Fibroblast of gingiva (primary cell): Measurements from ENCODE around the gene PPP1R14C.
A peak's percentile ranks its signal among the peaks of the same experiment; 100 is the strongest.
"Not testable (repeated sequence)": the region's sequence is repeated elsewhere in the genome, so short reads cannot be mapped to it uniquely, and the experiment has no call there.

Source experiments
- DNase-seq: peaks from one replicate; pipeline ENCODE4 v3.0.0-alpha.2; 2011; ENCODE audit warnings: low read depth

PPP1R14C gene

DNA sequence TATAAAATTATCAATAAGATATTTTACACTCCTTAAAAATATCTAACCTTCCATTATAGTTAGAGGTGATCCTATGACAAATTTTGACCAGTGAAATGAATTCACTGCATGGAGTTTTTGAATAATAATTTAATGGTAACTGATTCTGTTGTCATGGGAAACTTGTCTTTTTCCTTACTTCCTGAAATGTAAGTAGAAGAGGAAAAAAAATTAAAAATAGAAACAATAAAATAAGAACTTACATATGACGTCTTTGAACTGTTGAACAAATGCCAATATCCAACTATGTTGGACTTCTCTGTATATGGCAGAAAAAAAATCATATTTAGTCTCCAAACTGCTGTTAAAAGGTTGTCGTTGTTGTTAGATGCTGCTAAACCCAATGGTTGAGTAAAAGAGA lies 26.3 kb downstream of the PPP1R14C start:
- DNase-seq = no peak

GRCh38 chr6:150169609-150170008 lies 26.8 kb downstream of the PPP1R14C start:
- DNase-seq = peak; percentile 50

GRCh38 chr6:150172929-150173328 lies 30.1 kb downstream of the PPP1R14C start:
- no peak for DNase-seq

DNA sequence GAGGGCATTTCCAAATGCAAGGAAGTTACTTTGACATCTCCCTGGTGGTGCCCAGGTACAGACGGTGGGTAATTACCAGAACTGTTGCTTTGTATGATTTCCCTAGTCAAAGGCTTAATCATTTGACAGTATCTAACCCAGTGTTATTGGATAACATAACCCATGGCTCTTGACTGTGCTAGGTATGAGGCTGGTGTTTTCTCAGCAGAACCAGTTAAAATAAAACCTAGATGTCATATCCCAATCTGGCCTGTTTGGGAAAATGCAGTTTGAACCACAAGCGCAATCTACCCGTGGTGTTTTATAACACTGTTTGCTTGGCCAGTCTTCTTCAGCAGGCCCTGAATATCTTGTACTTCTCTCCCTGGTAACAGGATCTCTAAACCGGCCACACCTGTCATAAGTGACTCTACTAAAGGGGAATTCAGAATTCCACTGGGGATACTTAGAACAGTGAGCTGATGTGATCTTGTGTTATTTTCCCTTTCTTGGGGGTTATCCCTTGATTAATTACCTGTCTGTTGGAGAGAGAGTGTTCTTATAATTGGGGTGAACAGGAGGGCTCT lies 32.8 kb downstream of the PPP1R14C start:
- no peak for DNase-seq

- DNase-seq = no peak
These were observed 33.3 kb downstream of the PPP1R14C start for GRCh38 chr6:150176152-150176551.

- DNase-seq = no peak
These were observed 33.8 kb downstream of the PPP1R14C start for GRCh38 chr6:150176659-150177058.

- DNase-seq = no peak
These were observed 34.6 kb downstream of the PPP1R14C start for GRCh38 chr6:150177259-150177951.

DNA sequence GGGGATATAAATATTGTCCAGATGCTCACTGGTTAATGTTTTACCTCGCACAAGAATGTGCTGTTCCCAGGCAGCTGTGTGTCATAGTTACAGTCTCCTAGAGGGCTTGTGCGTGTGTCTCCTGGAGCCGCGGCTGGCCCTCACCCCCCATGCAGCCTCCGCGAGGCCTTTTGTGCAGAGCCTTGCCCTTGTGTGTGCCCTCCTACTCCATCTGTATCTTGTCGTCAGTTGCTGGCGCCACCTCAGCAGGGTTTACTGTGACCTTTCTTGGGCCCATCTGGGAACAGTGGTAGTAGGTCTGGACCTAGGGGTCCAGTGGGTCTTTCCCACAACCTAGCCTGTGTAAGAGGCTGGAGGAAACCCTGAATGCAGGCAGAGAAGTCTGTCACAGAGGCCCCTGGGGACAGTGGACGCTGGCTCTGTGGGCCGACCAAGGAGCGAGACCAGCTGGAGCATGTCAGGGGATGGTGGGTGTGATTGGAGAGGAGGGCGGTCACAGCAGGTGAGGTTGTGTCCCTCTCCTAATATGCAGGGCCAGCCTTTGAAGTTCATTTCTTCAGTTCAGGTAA lies 35.2 kb downstream of the PPP1R14C start:
- DNase-seq = no peak

DNA sequence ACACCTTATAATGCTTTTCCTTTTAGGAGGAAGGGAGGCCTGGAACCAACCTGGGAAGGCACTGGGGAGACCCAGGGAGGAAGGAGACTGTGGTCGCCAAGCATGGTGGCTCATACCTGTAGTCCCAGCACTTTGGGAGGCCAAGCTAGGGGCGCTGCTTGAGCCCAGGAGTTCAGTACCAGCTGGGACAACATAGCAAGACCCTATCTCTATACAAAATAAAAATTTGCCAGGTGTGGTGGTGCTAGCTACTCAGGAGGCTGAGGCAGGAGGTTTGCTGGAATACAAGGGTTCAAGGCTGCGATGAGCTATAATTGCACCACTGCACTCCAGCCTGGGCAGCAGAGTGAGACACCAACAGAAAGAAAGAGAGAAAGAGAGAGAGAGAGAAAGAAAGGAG lies 36.2 kb downstream of the PPP1R14C start:
- DNase-seq = no peak

- DNase-seq = not testable (repeated sequence)
These were observed 37.1 kb downstream of the PPP1R14C start for GRCh38 chr6:150179907-150180424.

GRCh38 chr6:150180517-150180916 lies 37.7 kb downstream of the PPP1R14C start:
- DNase-seq = no peak

- DNase-seq = no peak
These were observed 39.7 kb downstream of the PPP1R14C start for GRCh38 chr6:150182460-150183078.

GRCh38 chr6:150183105-150183504 lies 40.3 kb downstream of the PPP1R14C start:
- DNase-seq = no peak

- no peak for DNase-seq
These were observed 41.1 kb downstream of the PPP1R14C start for GRCh38 chr6:150183966-150184365.

DNA sequence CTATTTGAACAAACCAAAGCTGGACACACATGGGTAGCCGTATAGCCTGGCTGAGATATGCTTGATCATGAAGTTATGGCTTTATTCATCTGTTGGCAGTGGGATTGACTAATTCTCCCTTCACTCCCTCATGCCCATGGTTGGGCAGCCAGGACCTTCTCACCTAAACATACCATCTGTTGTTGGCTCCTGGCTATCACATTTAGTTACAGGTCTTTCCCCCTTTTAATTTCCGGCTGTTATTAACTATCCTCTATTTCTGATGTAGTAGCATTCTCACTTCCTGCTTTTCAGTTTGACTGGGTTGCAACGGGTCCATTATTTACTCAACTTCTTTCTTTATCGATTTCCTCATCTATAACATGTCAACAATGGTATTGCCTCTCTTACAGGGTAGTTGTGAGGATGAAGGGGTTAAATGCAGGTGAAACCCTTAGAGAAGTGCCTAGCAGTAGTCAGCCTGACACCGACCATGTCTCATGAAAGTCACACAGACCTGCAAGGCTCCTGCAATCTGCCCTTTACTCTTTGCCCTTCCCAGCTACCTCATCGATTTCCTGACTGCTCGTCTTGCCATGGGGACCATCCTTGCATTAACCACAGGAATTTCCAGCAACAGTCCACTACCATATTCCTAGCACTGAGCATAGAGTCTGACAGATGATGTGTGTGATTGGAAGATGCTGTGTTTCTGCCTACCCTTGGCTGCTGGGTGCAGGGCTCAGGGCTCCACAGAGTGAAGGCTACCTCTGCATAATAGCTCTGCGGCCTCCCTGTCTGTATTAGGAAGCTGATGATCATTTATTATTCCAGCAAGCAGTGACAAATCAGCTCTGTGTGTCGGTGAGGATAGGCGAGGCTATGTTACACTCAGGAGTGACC lies 42.2 kb downstream of the PPP1R14C start:
- DNase-seq = no peak

DNA sequence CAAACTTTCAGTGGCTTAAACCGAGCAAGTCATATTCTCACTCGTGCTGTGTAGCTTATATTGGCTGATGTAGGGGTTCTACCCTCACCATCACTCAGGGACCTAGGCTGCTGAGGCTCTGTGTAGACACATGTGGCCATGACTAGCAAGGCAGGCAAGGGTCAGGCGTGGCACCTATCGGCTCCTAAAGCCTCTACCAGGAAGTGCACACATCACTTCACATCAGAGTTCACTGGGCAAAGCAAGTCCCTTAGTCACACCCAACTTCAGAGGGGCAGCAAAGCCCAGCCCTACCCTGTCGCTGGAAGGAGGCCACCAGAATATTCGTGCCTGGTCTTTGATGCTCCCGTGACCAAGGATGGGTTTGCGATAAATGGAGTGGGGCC lies 42.9 kb downstream of the PPP1R14C start:
- no peak for DNase-seq

GRCh38 chr6:150186129-150186898 lies 43.5 kb downstream of the PPP1R14C start:
- no peak for DNase-seq

- DNase-seq = not testable (repeated sequence)
These were observed 44.6 kb downstream of the PPP1R14C start for GRCh38 chr6:150187433-150187832.

DNA sequence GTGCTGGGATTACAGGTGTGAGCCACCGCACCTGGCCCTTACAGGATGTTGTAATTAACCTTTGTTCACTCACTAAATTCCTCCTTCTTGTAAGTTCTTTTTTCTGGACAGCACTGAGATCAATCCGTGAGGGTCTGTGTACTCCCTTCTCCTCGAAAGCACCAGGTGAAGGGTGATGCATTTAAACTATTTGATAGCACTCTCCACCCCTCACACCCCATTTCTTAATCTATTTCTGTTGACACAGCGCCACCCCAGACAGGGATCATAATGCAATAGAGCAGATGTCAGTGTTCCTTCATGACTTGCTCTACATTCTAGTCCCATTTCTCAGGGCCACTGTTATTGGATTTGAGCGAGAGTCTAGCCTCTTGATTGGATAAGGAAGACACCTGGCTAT lies 46.3 kb downstream of the PPP1R14C start:
- no peak for DNase-seq

DNA sequence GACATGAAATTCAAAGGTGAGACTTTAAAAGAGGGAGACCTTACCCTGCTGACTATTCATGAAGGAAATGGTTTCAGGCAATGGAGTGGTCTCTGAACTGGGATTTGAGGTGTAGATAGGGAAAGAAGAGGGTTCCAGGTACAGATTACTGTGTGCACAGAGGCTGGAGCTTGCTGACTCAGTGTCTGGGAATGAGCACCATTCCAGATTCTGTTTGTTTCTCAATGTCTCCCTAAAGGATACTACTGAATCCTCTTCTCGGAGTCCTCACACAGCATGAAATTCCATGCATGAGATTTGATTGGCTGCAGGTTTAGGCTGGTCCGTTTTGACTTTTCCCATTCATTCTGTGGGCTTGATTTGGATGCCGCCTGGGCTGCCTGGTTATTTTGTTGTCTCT lies 49.0 kb downstream of the PPP1R14C start:
- no peak for DNase-seq

DNA sequence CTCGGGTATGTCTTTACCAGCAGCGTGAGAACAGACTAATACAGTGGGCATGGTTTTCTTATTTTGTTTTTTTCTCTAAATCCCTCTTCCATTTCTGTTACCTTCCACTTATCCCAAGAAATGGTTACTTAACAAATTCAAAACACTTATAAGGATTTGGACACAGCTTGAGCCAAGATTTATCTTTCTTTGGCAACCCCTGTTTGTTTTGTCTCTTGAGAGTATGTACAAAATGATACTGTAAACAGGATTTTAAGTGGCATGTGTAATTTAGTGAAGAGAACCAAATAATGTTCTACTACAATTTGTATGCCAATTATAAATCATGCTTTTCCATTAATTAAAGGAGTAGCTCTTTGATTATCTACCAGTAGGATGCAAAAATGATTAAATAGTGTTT lies 51.4 kb downstream of the PPP1R14C start:
- no peak for DNase-seq
